CD4-positive, alpha-beta T cell (primary cell): Measurements from ENCODE around the gene ASTN2. TPM values are rescaled to one million over a fixed set of nuclear protein-coding genes. Genes with fewer than 3 reads are reported as not detected.

Experiments used
- ATAC-seq: fragments of 200-7000 bp; cut with Tn5 transposase; one replicate; pipeline ENCODE4 v1.10.0; 2022; ENCODE audit warnings: mild to moderate bottlenecking; ENCODE audit not compliant: poor library complexity
- CTCF ChIA-PET: fragments of 350-600 bp; sonication (Branson Sonifier 250); formaldehyde crosslinking; loops from one replicate; lab custom pipeline; 2021; ENCODE audit warnings: antibody characterized with exemption, inconsistent platforms; lab: Charles Lee
- POLR2A ChIA-PET: fragments of 350-600 bp; sonication (Branson Sonifier 250); formaldehyde crosslinking; loops from one replicate; lab custom pipeline; 2021; ENCODE audit warnings: antibody characterized with exemption, inconsistent platforms; lab: Charles Lee
- DNase-seq, 14 experiments: peaks; one replicate each; pipeline ENCODE4 v3.0.0-alpha.2; 2013 to 2020; ENCODE audit warnings: mixed read lengths in 2 of 14
- H3K27ac ChIP-seq, 2 donors: one replicate each; pipeline versions ENCODE4 v1.5.1 to v1.7.0; 2013; ENCODE audit warnings: low read length in 2 of 2, low read depth in 1 of 2, mild to moderate bottlenecking in 1 of 2
- H3K27me3 ChIP-seq, 2 experiments: 1 replicate in 1 of 2; 2 replicates in 1 of 2; pipeline versions ENCODE4 v1.6.1 to v1.7.0; 2013; ENCODE audit warnings: low read length in 2 of 2, control low read depth in 1 of 2, mild to moderate bottlenecking in 1 of 2, moderate library complexity in 1 of 2; ENCODE audit not compliant: insufficient read depth in 2 of 2, control insufficient read depth in 1 of 2
- H3K36me3 ChIP-seq: one replicate; pipeline ENCODE4 v1.6.1; 2013; ENCODE audit warnings: low read length, control low read depth; ENCODE audit not compliant: insufficient read depth
- H3K4me1 ChIP-seq: one replicate; pipeline ENCODE4 v1.6.1; 2013; ENCODE audit warnings: low read length, control low read depth; ENCODE audit not compliant: insufficient read depth
- H3K4me3 ChIP-seq: one replicate; pipeline ENCODE4 v1.5.1; 2013; ENCODE audit warnings: mild to moderate bottlenecking, low read length, moderate library complexity
- H3K9me3 ChIP-seq, 2 experiments: 1 replicate in 1 of 2; 2 replicates in 1 of 2; pipeline versions ENCODE4 v1.6.1 to v1.7.0; 2013; ENCODE audit warnings: low read length in 2 of 2, mild to moderate bottlenecking in 2 of 2, control low read depth in 1 of 2, moderate library complexity in 1 of 2; ENCODE audit not compliant: control insufficient read depth in 1 of 2, insufficient read depth in 1 of 2
- H3K27ac Mint-ChIP-seq: one replicate; pipeline ENCODE4 v1.8.0; 2020; ENCODE audit warnings: mixed read lengths
- H3K27me3 Mint-ChIP-seq: one replicate; pipeline ENCODE4 v1.8.0; 2021; ENCODE audit warnings: mixed read lengths
- H3K36me3 Mint-ChIP-seq: one replicate; pipeline ENCODE4 v1.8.0; 2021; ENCODE audit warnings: low read depth, mixed read lengths
- H3K4me1 Mint-ChIP-seq: one replicate; pipeline ENCODE4 v1.8.0; 2021; ENCODE audit warnings: low read depth, mixed read lengths
- H3K4me3 Mint-ChIP-seq: one replicate; pipeline ENCODE4 v1.8.0; 2020; ENCODE audit warnings: mild to moderate bottlenecking, mixed read lengths
- H3K9me3 Mint-ChIP-seq: one replicate; pipeline ENCODE4 v1.8.0; 2020; ENCODE audit warnings: mixed read lengths
- intact Hi-C, 2 experiments: fragments of 100-400 bp; cut with DNase I in 1 of 2; cut with micrococcal nuclease in 1 of 2; formaldehyde crosslinking; loops; one replicate each; pipeline versions ENCODE4 v1.15.1 to v1.9.0; 2023 to 2025; cut with DNase I, micrococcal nuclease
- total RNA-seq, 174 experiments: library from RNA in 2 of 174; stranded (reverse) in 2 of 174; gene quantifications; one replicate each; pipeline ENCODE4 v1.2.3 and lab custom pipeline; 2021 to 2026
- TF ChIP-seq, protein P1 (sequence below): fragments of 200-600 bp; IDR thresholded peaks from one replicate; pipeline ENCODE4 v1.8.0; 2022; ENCODE audit warnings: antibody characterized with exemption, mild to moderate bottlenecking

Gene ASTN2
- total RNA-seq, 2 experiments from 2014 or later = 2.3 to 2.4 TPM

DNA sequence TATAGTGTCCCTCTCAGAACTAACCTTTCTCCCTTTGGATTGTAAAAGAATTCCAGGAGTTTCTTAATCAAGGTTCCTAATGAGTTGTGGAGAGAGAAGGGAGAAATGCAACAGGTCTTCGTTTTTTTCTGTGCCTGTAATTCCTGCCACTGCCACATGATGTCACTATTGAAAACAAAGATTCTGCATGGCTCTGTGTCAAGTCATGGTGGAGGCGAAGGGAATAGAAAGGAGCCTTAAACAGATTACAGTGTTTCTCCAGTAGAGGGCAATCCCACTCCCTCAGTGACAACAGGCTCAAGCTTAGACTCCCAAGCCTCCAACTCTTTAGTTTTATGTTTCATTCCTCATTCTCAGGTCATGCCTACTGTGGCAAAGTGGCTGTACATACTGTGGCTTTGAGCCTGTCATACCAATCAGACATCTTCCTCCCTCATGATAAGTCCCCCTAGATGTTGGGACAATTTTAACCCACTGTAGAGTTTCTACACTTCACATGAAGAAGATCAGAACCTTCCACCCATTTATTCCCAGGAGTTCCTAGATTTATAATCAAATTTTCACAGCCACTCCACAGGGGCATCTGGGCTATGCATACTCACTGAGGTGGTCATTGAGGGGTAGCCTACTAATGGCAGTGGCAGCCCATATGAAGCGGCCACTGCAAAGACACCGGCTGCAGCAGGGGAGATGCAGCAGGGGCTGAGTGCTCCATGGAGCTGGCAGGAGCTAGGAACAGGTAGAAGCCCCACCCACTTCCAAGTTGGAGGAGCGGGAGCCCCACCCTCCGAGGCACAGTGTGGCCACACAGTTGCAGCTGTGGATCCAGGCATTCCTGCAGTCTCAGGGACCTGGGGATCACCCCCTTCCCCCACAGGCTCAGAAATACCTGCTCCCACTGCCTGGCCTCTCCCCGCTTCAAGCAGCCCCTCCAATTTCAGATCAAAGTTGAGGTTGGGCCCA, 825.2 kb downstream of the ASTN2 start:
- no peak for ATAC-seq

DNA sequence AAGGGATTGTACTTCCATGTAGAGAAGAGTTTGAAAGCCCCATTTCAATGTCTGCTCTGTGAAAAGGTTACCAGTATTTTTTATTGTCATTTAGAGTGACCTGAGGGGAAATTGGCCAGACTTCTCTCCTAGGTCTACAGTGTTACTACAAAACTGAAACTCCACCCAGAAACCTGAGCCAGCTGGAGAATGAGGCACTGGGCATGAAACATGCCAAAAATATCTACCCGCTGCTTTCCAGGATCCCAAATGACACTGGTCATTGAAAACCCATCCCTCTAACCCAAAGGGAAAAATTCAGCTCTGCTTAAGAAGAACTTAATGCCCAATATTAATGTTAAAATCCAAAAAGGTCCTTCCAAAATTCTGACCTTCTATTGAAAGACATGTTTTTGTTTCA, 826.9 kb downstream of the ASTN2 start:
- TF ChIP-seq, protein P1, sequence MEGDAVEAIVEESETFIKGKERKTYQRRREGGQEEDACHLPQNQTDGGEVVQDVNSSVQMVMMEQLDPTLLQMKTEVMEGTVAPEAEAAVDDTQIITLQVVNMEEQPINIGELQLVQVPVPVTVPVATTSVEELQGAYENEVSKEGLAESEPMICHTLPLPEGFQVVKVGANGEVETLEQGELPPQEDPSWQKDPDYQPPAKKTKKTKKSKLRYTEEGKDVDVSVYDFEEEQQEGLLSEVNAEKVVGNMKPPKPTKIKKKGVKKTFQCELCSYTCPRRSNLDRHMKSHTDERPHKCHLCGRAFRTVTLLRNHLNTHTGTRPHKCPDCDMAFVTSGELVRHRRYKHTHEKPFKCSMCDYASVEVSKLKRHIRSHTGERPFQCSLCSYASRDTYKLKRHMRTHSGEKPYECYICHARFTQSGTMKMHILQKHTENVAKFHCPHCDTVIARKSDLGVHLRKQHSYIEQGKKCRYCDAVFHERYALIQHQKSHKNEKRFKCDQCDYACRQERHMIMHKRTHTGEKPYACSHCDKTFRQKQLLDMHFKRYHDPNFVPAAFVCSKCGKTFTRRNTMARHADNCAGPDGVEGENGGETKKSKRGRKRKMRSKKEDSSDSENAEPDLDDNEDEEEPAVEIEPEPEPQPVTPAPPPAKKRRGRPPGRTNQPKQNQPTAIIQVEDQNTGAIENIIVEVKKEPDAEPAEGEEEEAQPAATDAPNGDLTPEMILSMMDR = no peak
- peaks cover 8% of the 10 kb centered on the region for H3K9me3 Mint-ChIP-seq
- peaks cover 0 to 17% of the 10 kb centered on the region in 2 experiments for H3K9me3 ChIP-seq
- peaks cover 60% of the 10 kb centered on the region for H3K36me3 Mint-ChIP-seq
- no peaks in the 10 kb centered on the region for H3K27me3 Mint-ChIP-seq
- no peaks in the 10 kb centered on the region for H3K36me3 ChIP-seq
- H3K27me3 ChIP-seq = no peaks in the 10 kb centered on the region
- ChIA-PET CTCF (no interaction called here), POLR2A (no interaction called here)
- no peak overlapping the region for H3K27ac Mint-ChIP-seq
- no peak overlapping the region for H3K27ac ChIP-seq
- DNase-seq (no peak), ATAC-seq (no peak)
- intact Hi-C loops = no loop called here
- no peaks in the 10 kb centered on the region for H3K4me1 Mint-ChIP-seq
- H3K4me1 ChIP-seq = no peaks in the 10 kb centered on the region
- no peak overlapping the region for H3K4me3 Mint-ChIP-seq
- no peak overlapping the region for H3K4me3 ChIP-seq

More for the DNA sequence above, 825.2 kb downstream of the ASTN2 start:
- no peaks in the 10 kb centered on the region for H3K36me3 ChIP-seq
- Mint-ChIP-seq H3K36me3 (peaks cover 60% of the 10 kb centered on the region), H3K4me1 (no peaks in the 10 kb centered on the region), H3K27me3 (no peaks in the 10 kb centered on the region), H3K27ac (no peak overlapping the region), H3K4me3 (no peak overlapping the region), H3K9me3 (peaks cover 8% of the 10 kb centered on the region)
- intact Hi-C loops = no loop called here
- POLR2A ChIA-PET = no interaction called here
- no peak overlapping the region for H3K27ac ChIP-seq
- CTCF ChIA-PET = no interaction called here
- DNase-seq = peak in 1 of 14 experiments; percentile 6
- peaks cover 0 to 17% of the 10 kb centered on the region in 2 experiments for H3K9me3 ChIP-seq
- TF ChIP-seq, protein P1 = no peak
- H3K4me1 ChIP-seq = no peaks in the 10 kb centered on the region
- no peaks in the 10 kb centered on the region for H3K27me3 ChIP-seq
- H3K4me3 ChIP-seq = no peak overlapping the region

DNA sequence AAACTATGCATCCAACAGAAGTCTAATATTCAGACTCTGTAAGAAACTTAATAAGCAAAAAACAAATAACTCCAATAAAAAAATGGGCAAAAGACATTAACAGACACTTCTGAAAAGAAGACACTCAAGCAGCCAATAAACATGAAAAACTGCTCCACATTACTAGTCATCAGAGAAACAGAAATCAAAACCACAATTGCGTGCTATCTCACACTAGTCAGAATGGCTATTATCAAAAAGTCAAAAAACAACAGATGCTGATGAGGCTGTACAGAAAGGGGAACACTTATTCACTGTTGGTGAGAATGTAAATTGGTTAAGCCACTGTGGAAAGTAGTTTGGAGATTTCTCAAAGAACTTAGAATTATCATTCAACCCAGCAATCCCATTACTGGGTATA, 829.0 kb downstream of the ASTN2 start:
- Mint-ChIP-seq H3K36me3 (peaks cover 45% of the 10 kb centered on the region), H3K4me1 (no peaks in the 10 kb centered on the region), H3K27me3 (no peaks in the 10 kb centered on the region), H3K4me3 (no peak overlapping the region), H3K27ac (no peak overlapping the region), H3K9me3 (peaks cover 8% of the 10 kb centered on the region)
- intact Hi-C loops = no loop called here
- no peak for DNase-seq
- CTCF ChIA-PET = no interaction called here
- Histone ChIP-seq H3K36me3 (no peaks in the 10 kb centered on the region), H3K27ac (no peak overlapping the region), H3K9me3 (peaks cover 0 to 13% of the 10 kb centered on the region in 2 experiments), H3K4me3 (no peak overlapping the region), H3K4me1 (no peaks in the 10 kb centered on the region), H3K27me3 (no peaks in the 10 kb centered on the region)
- TF ChIP-seq, protein P1 = no peak
- no peak for ATAC-seq
- POLR2A ChIA-PET = no interaction called here
